OCI-LY1 (cell line): Measurements from ENCODE around the gene KCP.

Experiments used
- EZH2 ChIP-seq: fragments of 200-600 bp; sonication (generic), shearing (Covaris generic); IDR thresholded peaks from 2 replicates; pipeline ENCODE4 v1.8.0; 2017; ENCODE audit warnings: borderline replicate concordance, mixed run types, mild to moderate bottlenecking, antibody characterized with exemption, low read length, moderate library complexity, mixed read lengths
- TF ChIP-seq, protein P1 (sequence below): fragments of 200-600 bp; sonication (generic), shearing (Covaris generic); IDR thresholded peaks from 2 replicates; pipeline ENCODE4 v1.5.1; 2017; ENCODE audit warnings: mild to moderate bottlenecking, antibody characterized with exemption, low read length, moderate library complexity, mixed read lengths

DNA sequence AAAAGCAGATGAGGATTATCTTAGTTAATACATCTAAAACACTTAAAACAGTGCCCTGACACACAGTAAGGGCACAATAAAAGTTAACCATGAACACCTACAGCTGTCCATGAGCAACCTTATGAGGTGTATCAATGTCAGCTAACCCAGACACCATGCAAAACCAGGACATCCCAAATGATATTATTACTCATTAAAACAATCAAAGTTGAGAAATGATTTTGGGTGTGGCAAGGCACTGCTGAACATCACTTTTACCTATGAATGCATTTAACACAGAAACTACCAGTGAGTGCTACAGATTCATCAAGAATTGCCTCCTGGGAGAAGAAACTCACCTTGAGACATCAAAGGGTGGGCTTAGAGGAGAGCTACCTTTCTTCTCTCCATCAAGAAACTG is 45.5 kb upstream of the KCP start:
- TF ChIP-seq, protein P1, sequence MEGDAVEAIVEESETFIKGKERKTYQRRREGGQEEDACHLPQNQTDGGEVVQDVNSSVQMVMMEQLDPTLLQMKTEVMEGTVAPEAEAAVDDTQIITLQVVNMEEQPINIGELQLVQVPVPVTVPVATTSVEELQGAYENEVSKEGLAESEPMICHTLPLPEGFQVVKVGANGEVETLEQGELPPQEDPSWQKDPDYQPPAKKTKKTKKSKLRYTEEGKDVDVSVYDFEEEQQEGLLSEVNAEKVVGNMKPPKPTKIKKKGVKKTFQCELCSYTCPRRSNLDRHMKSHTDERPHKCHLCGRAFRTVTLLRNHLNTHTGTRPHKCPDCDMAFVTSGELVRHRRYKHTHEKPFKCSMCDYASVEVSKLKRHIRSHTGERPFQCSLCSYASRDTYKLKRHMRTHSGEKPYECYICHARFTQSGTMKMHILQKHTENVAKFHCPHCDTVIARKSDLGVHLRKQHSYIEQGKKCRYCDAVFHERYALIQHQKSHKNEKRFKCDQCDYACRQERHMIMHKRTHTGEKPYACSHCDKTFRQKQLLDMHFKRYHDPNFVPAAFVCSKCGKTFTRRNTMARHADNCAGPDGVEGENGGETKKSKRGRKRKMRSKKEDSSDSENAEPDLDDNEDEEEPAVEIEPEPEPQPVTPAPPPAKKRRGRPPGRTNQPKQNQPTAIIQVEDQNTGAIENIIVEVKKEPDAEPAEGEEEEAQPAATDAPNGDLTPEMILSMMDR, result no peak
- TF ChIP-seq EZH2, result no peak
